Thyroid gland (tissue), 4 donors: ENCODE results near the gene FKBP9.

Source experiments
- POLR2A ChIP-seq, 2 donors: fragments of 450-650 bp; IDR thresholded peaks; one replicate each; pipeline ENCODE4 v1.6.1; 2017; ENCODE audit warnings: antibody characterized with exemption in 2 of 2, mild to moderate bottlenecking in 2 of 2, moderate library complexity in 1 of 2
- TF ChIP-seq, protein P1 (sequence below), 6 experiments: fragments of 200-600 bp in 3 of 6; fragments of 450-650 bp in 3 of 6; sonication (generic) in 3 of 6; IDR thresholded peaks; one replicate each; pipeline ENCODE4 v1.5.1; 2016 to 2019; ENCODE audit warnings: antibody characterized with exemption in 6 of 6, mild to moderate bottlenecking in 2 of 6, inconsistent platforms in 1 of 6, moderate library complexity in 1 of 6

DNA sequence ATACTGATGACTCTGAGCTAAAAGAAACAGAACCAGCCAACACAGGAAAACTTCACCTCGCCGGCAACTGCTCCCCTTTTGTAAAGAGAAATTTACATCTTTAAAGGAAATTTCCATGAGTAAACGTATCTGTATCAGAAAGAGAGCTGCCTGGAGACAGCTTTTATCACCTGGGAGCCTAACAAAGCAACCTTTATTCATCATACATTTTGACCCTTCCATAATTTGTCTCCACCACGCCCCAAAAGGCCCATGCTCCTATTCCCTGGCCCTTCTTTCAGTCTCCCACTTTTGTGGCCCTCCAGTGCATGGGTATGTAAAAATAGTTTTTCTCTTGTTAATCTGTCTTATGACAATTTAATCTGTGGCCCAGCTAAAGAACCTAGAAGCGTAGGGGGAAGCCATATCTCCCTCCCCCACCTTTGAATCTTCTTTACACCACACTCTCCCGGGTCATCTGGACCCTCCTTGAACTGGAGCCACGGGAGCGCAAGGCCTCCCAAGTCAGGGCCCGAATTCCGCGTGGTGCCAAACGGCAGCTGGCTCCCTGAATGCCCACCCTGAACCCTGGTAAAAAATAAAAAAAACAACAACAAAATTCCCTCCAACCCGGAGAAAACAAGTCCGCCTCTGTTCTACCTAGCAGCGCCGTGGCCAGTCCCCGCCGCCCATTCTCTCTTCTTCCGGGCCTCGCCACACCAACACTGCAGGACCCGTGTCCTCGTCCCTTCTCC lies 15.4 kb upstream of the FKBP9 start:
- TF ChIP-seq, protein P1, sequence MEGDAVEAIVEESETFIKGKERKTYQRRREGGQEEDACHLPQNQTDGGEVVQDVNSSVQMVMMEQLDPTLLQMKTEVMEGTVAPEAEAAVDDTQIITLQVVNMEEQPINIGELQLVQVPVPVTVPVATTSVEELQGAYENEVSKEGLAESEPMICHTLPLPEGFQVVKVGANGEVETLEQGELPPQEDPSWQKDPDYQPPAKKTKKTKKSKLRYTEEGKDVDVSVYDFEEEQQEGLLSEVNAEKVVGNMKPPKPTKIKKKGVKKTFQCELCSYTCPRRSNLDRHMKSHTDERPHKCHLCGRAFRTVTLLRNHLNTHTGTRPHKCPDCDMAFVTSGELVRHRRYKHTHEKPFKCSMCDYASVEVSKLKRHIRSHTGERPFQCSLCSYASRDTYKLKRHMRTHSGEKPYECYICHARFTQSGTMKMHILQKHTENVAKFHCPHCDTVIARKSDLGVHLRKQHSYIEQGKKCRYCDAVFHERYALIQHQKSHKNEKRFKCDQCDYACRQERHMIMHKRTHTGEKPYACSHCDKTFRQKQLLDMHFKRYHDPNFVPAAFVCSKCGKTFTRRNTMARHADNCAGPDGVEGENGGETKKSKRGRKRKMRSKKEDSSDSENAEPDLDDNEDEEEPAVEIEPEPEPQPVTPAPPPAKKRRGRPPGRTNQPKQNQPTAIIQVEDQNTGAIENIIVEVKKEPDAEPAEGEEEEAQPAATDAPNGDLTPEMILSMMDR (IDR thresholded peaks at IDR 0.05), result no peak
- no peak for TF ChIP-seq POLR2A (IDR thresholded peaks at IDR 0.05)
